Prostate gland (tissue), 2 donors: ENCODE measurements around the gene KLK1.

Experiments used
- POLR2AphosphoS5 ChIP-seq: sonication (generic); formaldehyde crosslinking; IDR thresholded peaks from one replicate; pipeline ENCODE4 v1.6.1; 2017; ENCODE audit warnings: antibody characterized with exemption
- TF ChIP-seq, protein P1 (sequence below), 4 experiments: fragments of 200-600 bp in 2 of 4; fragments of 450-650 bp in 2 of 4; sonication (generic) in 2 of 4; IDR thresholded peaks; 1 replicate in 3 of 4; 2 replicates in 1 of 4; pipeline ENCODE4 v1.5.1; 2016 to 2019; ENCODE audit warnings: antibody characterized with exemption in 4 of 4, mild to moderate bottlenecking in 2 of 4, moderate library complexity in 2 of 4

GRCh38 chr19:50785329-50785728, 38.3 kb downstream of the KLK1 start:
- TF ChIP-seq POLR2AphosphoS5 = no peak
- TF ChIP-seq, protein P1, sequence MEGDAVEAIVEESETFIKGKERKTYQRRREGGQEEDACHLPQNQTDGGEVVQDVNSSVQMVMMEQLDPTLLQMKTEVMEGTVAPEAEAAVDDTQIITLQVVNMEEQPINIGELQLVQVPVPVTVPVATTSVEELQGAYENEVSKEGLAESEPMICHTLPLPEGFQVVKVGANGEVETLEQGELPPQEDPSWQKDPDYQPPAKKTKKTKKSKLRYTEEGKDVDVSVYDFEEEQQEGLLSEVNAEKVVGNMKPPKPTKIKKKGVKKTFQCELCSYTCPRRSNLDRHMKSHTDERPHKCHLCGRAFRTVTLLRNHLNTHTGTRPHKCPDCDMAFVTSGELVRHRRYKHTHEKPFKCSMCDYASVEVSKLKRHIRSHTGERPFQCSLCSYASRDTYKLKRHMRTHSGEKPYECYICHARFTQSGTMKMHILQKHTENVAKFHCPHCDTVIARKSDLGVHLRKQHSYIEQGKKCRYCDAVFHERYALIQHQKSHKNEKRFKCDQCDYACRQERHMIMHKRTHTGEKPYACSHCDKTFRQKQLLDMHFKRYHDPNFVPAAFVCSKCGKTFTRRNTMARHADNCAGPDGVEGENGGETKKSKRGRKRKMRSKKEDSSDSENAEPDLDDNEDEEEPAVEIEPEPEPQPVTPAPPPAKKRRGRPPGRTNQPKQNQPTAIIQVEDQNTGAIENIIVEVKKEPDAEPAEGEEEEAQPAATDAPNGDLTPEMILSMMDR (IDR thresholded peaks at IDR 0.05) = no peak
